Neural cell (in vitro differentiated cells): ENCODE data around the gene TUBAL3. TPM values are rescaled to one million over a fixed set of nuclear protein-coding genes. Genes with fewer than 3 reads are reported as not detected.

ENCODE experiments used
- H2AFZ ChIP-seq: fragments of 200-600, 300-800 bp; sonication (generic), shearing (Covaris generic); 2 replicates; pipeline ENCODE4 v1.6.0; 2014; ENCODE audit warnings: low read depth, mild to moderate bottlenecking, antibody characterized with exemption, low read length, moderate library complexity
- H3F3A ChIP-seq: fragments of 200-600 bp; shearing (Covaris generic); 2 replicates; pipeline ENCODE4 v1.6.1; 2016; ENCODE audit warnings: mild to moderate bottlenecking, moderate library complexity, mixed read lengths, antibody characterized with exemption, low read length; ENCODE audit not compliant: insufficient read depth, poor library complexity, severe bottlenecking
- H3K27ac ChIP-seq: fragments of 200-600, 300-800 bp; sonication (generic), shearing (Covaris generic); 2 replicates; pipeline ENCODE4 v1.5.1; 2014; ENCODE audit warnings: mild to moderate bottlenecking, low read length, moderate library complexity
- H3K27me3 ChIP-seq: fragments of 300-800, 200-600 bp; sonication (generic), shearing (Covaris generic); 2 replicates; pipeline ENCODE4 v1.6.0; 2014; ENCODE audit warnings: mild to moderate bottlenecking, low read depth, low read length, moderate library complexity; ENCODE audit not compliant: insufficient read depth
- H3K36me3 ChIP-seq: fragments of 300-800, 200-600 bp; sonication (generic), shearing (Covaris generic); 2 replicates; pipeline ENCODE4 v1.5.1; 2014; ENCODE audit warnings: mild to moderate bottlenecking, antibody characterized with exemption, low read length, moderate library complexity; ENCODE audit not compliant: insufficient read depth
- H3K4me2 ChIP-seq: fragments of 300-800, 200-600 bp; sonication (generic), shearing (Covaris generic); 2 replicates; pipeline ENCODE4 v1.6.0; 2014; ENCODE audit warnings: mild to moderate bottlenecking, low read length
- H3K4me3 ChIP-seq: fragments of 300-800, 200-600 bp; sonication (generic), shearing (Covaris generic); 2 replicates; pipeline ENCODE4 v1.5.1; 2014; ENCODE audit warnings: mild to moderate bottlenecking, low read length, moderate library complexity
- H3K79me2 ChIP-seq: fragments of 200-600 bp; shearing (Covaris generic); replicated peaks from 2 replicates; pipeline ENCODE4 v1.6.0; 2014; ENCODE audit warnings: mild to moderate bottlenecking, low read length, moderate library complexity; ENCODE audit not compliant: insufficient read depth
- H3K9ac ChIP-seq: fragments of 300-800, 200-600 bp; sonication (generic), shearing (Covaris generic); 2 replicates; pipeline ENCODE4 v1.6.1; 2016; ENCODE audit warnings: mild to moderate bottlenecking, low read length, mixed read lengths
- H3K9me2 ChIP-seq: fragments of 200-600 bp; shearing (Covaris generic); 2 replicates; pipeline ENCODE4 v1.6.1; 2016; ENCODE audit warnings: mild to moderate bottlenecking, low read length, mixed read lengths; ENCODE audit not compliant: insufficient read depth
- H3K9me3 ChIP-seq: fragments of 200-600, 300-800 bp; sonication (generic), shearing (Covaris generic); 2 replicates; pipeline ENCODE4 v1.6.1; 2016; ENCODE audit warnings: mild to moderate bottlenecking, mixed run types, low read length, moderate library complexity, mixed read lengths
- H4K20me1 ChIP-seq: fragments of 200-600 bp; shearing (Covaris generic); 2 replicates; pipeline ENCODE4 v1.6.1; 2016; ENCODE audit warnings: mild to moderate bottlenecking, mixed run types; ENCODE audit not compliant: insufficient read depth
- CTCF ChIP-seq: fragments of 450-650 bp; IDR thresholded peaks from 2 replicates; pipeline ENCODE4 v1.5.1; 2014; ENCODE audit warnings: antibody characterized with exemption, mild to moderate bottlenecking, moderate library complexity; ENCODE audit not compliant: poor library complexity, severe bottlenecking
- EP300 ChIP-seq: fragments of 450-650 bp; conservative IDR thresholded peaks from 2 replicates; pipeline ENCODE4 v1.6.1; 2014; ENCODE audit warnings: antibody characterized with exemption, mild to moderate bottlenecking, moderate library complexity; ENCODE audit not compliant: poor library complexity, severe bottlenecking
- EZH2 ChIP-seq: fragments of 200-600, 300-800 bp; shearing (Covaris generic), sonication (generic); IDR thresholded peaks from 2 replicates; pipeline ENCODE4 v1.6.1; 2014; ENCODE audit warnings: antibody characterized with exemption, low read length, borderline replicate concordance, mild to moderate bottlenecking; ENCODE audit not compliant: insufficient read depth, poor library complexity, severe bottlenecking
- MXI1 ChIP-seq: fragments of 450-650 bp; conservative IDR thresholded peaks from 2 replicates; pipeline ENCODE4 v1.6.1; 2014; ENCODE audit warnings: antibody characterized with exemption, mild to moderate bottlenecking; ENCODE audit not compliant: poor library complexity, severe bottlenecking
- POLR2AphosphoS5 ChIP-seq: IDR thresholded peaks from 2 replicates; pipeline ENCODE4 v1.6.1; 2012
- RAD21 ChIP-seq: fragments of 450-650 bp; conservative IDR thresholded peaks from 2 replicates; pipeline ENCODE4 v1.6.1; 2014; ENCODE audit warnings: antibody characterized with exemption, mild to moderate bottlenecking, moderate library complexity
- REST ChIP-seq: IDR thresholded peaks from 2 replicates; pipeline ENCODE4 v1.6.1; 2012; ENCODE audit warnings: borderline replicate concordance
- SMC3 ChIP-seq: fragments of 450-650 bp; conservative IDR thresholded peaks from 2 replicates; pipeline ENCODE4 v1.6.1; 2014; ENCODE audit warnings: antibody characterized with exemption, mild to moderate bottlenecking, moderate library complexity; ENCODE audit not compliant: poor library complexity
- TAF1 ChIP-seq: IDR thresholded peaks from 2 replicates; pipeline ENCODE4 v1.6.1; 2012; ENCODE audit warnings: low read depth
- polyA plus RNA-seq: library from polyadenylated mRNA; depleted of rRNA; stranded (reverse); fragments of >200 nt; gene quantifications from 2 replicates; pipeline ENCODE4 v1.2.3, GENCODE V29; 2014

The TUBAL3 gene
- polyA plus RNA-seq, 1 donor from 2014 or later = not detected

- Histone ChIP-seq H3K36me3 (no peaks in the 10 kb centered on the region), H2AFZ (no peak overlapping the region), H4K20me1 (no peaks in the 10 kb centered on the region), H3K4me3 (no peak overlapping the region), H3K9me3 (no peaks in the 10 kb centered on the region), H3K9ac (no peak overlapping the region), H3K79me2 (no peaks in the 10 kb centered on the region), H3K4me2 (no peak overlapping the region), H3K27me3 (no peaks in the 10 kb centered on the region), H3K27ac (no peak overlapping the region), H3F3A (no peaks in the 10 kb centered on the region), H3K9me2 (no peaks in the 10 kb centered on the region)
- TF ChIP-seq EP300 (no peak), REST (no peak), RAD21 (no peak), TAF1 (no peak), EZH2 (no peak), POLR2AphosphoS5 (no peak), MXI1 (no peak), CTCF (no peak), SMC3 (no peak)
Observed at GRCh38 chr10:5364374-5364773, 40.3 kb downstream of the TUBAL3 start.

GRCh38 chr10:5362873-5363272 lies 41.8 kb downstream of the TUBAL3 start:
- no peaks in the 10 kb centered on the region for H3K9me3 ChIP-seq
- H2AFZ ChIP-seq = no peak overlapping the region
- H3K27ac ChIP-seq = no peak overlapping the region
- H3K4me3 ChIP-seq = no peak overlapping the region
- H3K27me3 ChIP-seq = no peaks in the 10 kb centered on the region
- H3K36me3 ChIP-seq = no peaks in the 10 kb centered on the region
- no peaks in the 10 kb centered on the region for H3K9me2 ChIP-seq
- H3F3A ChIP-seq = no peaks in the 10 kb centered on the region
- TF ChIP-seq CTCF (no peak), MXI1 (no peak), EP300 (no peak), RAD21 (no peak)
- no peaks in the 10 kb centered on the region for H3K79me2 ChIP-seq
- no peaks in the 10 kb centered on the region for H4K20me1 ChIP-seq
- no peak overlapping the region for H3K4me2 ChIP-seq
- H3K9ac ChIP-seq = no peak overlapping the region
